ENCODE data around the gene IGF1R.

DNA sequence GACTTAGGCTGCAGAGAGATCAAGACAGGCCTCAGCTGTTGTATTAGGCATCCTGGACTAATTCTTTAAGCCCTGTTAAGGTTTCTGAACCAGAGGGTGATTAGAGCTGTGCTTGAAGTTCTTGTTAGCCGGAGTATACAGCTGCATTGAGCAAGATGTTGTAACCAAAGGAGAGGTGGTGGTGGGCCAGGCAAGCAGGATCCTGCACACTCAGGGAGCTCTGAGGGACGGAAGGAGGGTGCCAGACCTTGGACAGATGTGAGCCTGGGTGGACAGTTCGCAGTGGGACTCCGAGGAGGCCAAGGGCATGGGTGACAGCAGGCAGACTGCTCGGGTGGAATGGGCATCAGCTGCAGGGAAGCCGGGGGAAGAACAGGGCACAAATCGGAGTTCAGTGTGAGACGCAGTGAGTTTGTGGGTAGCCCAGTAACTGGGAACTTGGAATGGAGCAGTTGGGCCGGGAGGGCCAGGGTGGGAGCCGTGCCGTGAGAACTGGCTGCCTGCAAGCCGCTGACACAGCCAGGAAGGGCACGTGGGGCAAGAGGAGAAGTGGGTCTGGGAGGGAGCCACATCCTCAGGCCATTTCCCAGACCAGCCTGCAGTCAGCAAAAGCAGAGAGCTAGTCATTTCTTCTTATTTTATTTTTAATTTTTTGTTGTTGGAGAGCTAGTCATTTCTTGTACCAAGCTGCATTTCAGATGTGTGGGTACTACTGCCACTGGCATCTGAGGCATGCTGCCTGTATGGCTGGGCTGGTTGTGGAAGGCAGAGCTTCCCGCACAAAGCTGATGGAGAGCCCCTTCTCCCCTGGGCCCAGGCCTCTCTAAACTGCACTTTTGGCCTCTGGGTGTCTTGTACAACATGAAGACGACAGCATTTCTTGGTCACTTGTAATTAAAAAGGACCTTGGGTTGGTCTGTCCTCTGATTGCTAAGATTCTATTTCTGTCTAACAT lies 298.2 kb downstream of the IGF1R start:
- TF ChIP-seq, protein P1, sequence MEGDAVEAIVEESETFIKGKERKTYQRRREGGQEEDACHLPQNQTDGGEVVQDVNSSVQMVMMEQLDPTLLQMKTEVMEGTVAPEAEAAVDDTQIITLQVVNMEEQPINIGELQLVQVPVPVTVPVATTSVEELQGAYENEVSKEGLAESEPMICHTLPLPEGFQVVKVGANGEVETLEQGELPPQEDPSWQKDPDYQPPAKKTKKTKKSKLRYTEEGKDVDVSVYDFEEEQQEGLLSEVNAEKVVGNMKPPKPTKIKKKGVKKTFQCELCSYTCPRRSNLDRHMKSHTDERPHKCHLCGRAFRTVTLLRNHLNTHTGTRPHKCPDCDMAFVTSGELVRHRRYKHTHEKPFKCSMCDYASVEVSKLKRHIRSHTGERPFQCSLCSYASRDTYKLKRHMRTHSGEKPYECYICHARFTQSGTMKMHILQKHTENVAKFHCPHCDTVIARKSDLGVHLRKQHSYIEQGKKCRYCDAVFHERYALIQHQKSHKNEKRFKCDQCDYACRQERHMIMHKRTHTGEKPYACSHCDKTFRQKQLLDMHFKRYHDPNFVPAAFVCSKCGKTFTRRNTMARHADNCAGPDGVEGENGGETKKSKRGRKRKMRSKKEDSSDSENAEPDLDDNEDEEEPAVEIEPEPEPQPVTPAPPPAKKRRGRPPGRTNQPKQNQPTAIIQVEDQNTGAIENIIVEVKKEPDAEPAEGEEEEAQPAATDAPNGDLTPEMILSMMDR (IDR thresholded peaks at IDR 0.05; ENCODE audit: extremely low read depth in 1 of 2, insufficient read depth in 1 of 2, low read depth in 1 of 2, low read length in 2 of 2) = no peak
- TF ChIP-seq POLR2A (IDR thresholded peaks at IDR 0.05; ENCODE audit: low read depth, low read length) (no peak), MYC (IDR thresholded peaks at IDR 0.05; ENCODE audit: low read depth, low read length) (no peak), JUN (IDR thresholded peaks at IDR 0.05; ENCODE audit: borderline replicate concordance, insufficient read depth, insufficient read length, low read depth) (no peak), FOS (IDR thresholded peaks at IDR 0.05; ENCODE audit: borderline replicate concordance, insufficient read depth, low read length) (no peak), GATA2 (IDR thresholded peaks at IDR 0.05; ENCODE audit: insufficient read depth, insufficient read length, low read depth, low read length) (no peak), POLR2AphosphoS5 (IDR thresholded peaks at IDR 0.05; ENCODE audit: insufficient read depth, low read depth, low read length) (no peak), EZH2 (IDR thresholded peaks at IDR 0.05; ENCODE audit: borderline replicate concordance, low read depth, low read length, severe bottlenecking) (no peak)
- TF ChIP-seq, protein P2, sequence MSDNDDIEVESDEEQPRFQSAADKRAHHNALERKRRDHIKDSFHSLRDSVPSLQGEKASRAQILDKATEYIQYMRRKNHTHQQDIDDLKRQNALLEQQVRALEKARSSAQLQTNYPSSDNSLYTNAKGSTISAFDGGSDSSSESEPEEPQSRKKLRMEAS (IDR thresholded peaks at IDR 0.05; ENCODE audit: insufficient read depth, insufficient read length) = no peak
